HL-60 (cell line): Measurements from ENCODE around the gene SDS.

Experiments used
- CTCF ChIP-seq: IDR thresholded peaks from one replicate; pipeline ENCODE4 v1.5.1; 2011; ENCODE audit warnings: low read length, control low read depth, inconsistent platforms; ENCODE audit not compliant: insufficient read depth
- GABPA ChIP-seq: IDR thresholded peaks from 2 replicates; pipeline ENCODE4 v1.6.1; 2012; ENCODE audit warnings: low read depth
- POLR2AphosphoS5 ChIP-seq: IDR thresholded peaks from 2 replicates; pipeline ENCODE4 v1.6.1; 2012; ENCODE audit warnings: low read depth
- REST ChIP-seq: IDR thresholded peaks from 2 replicates; pipeline ENCODE4 v1.6.1; 2012; ENCODE audit warnings: low read depth; ENCODE audit not compliant: insufficient replicate concordance

- no peak for TF ChIP-seq POLR2AphosphoS5
- no peak for TF ChIP-seq CTCF
- no peak for TF ChIP-seq REST
- no peak for TF ChIP-seq GABPA
Observed at GRCh38 chr12:113440947-113441782, 37.5 kb upstream of the SDS start.
